Stomach (tissue), 4 donors: ENCODE data around the gene SCN1A.

Source experiments
- CTCF ChIP-seq, 7 experiments: fragments of 450-650 bp in 4 of 7; fragments of 200-600 bp in 3 of 7; sonication (generic) in 3 of 7; IDR thresholded peaks; one replicate each; pipeline ENCODE4 v1.5.1; 2016 to 2019; ENCODE audit warnings: antibody characterized with exemption in 7 of 7, control low read depth in 2 of 7, mild to moderate bottlenecking in 1 of 7
- EP300 ChIP-seq: sonication (generic); formaldehyde crosslinking; IDR thresholded peaks from one replicate; pipeline ENCODE4 v1.6.1; 2017; ENCODE audit warnings: antibody characterized with exemption
- POLR2A ChIP-seq, 4 donors: fragments of 450-650 bp; IDR thresholded peaks; one replicate each; pipeline ENCODE4 v1.6.1; 2016; ENCODE audit warnings: antibody characterized with exemption in 4 of 4, control low read depth in 2 of 4, mild to moderate bottlenecking in 1 of 4, moderate library complexity in 1 of 4
- POLR2AphosphoS5 ChIP-seq, 3 donors: sonication (generic); formaldehyde crosslinking; IDR thresholded peaks; one replicate each; pipeline ENCODE4 v1.6.1; 2016; ENCODE audit warnings: antibody characterized with exemption in 3 of 3

- TF ChIP-seq CTCF (IDR thresholded peaks at IDR 0.05) (no peak), POLR2A (IDR thresholded peaks at IDR 0.05) (no peak), POLR2AphosphoS5 (IDR thresholded peaks at IDR 0.05) (no peak), EP300 (no peak)
Measured at GRCh38 chr2:166013878-166014277, 113.9 kb downstream of the SCN1A start.
